Measurements from ENCODE around the gene MPZL2.

- no peak for TF ChIP-seq SUZ12 (IDR thresholded peaks at IDR 0.05; ENCODE audit: extremely low read depth, insufficient read depth, insufficient read length)
- no peak for TF ChIP-seq YY1 (IDR thresholded peaks at IDR 0.05; ENCODE audit: insufficient read depth, insufficient read length)
- TF ChIP-seq ZNF274 (IDR thresholded peaks at IDR 0.05; ENCODE audit: low read depth, low read length), result no peak
Observed at GRCh38 chr11:118294053-118294452, 30.0 kb upstream of the MPZL2 start.
